ENCODE results near the gene ZNF407.
"Not testable (repeated sequence)": the region's sequence is repeated elsewhere in the genome, so short reads cannot be mapped to it uniquely, and the experiment has no call there.

ZNF407 gene

GRCh38 chr18:75076286-75076685 is 478.6 kb downstream of the ZNF407 start:
- DNase-seq: no peak

GRCh38 chr18:75081486-75081885 is 483.8 kb downstream of the ZNF407 start:
- DNase-seq: no peak

- no peak for DNase-seq
Measured at GRCh38 chr18:75083131-75083530, 485.5 kb downstream of the ZNF407 start.

GRCh38 chr18:75083761-75084160 is 486.1 kb downstream of the ZNF407 start:
- no peak for DNase-seq

- DNase-seq: not testable (repeated sequence)
Measured at GRCh38 chr18:75085676-75086075, 488.0 kb downstream of the ZNF407 start.

GRCh38 chr18:75086494-75087034 is 488.9 kb downstream of the ZNF407 start:
- no peak for DNase-seq

- DNase-seq: no peak
Measured at GRCh38 chr18:75087119-75088020, 489.7 kb downstream of the ZNF407 start.

GRCh38 chr18:75088021-75088506 is 490.4 kb downstream of the ZNF407 start:
- no peak for DNase-seq

GRCh38 chr18:75088622-75089211 is 491.0 kb downstream of the ZNF407 start:
- DNase-seq: no peak

GRCh38 chr18:75089748-75090327 is 492.2 kb downstream of the ZNF407 start:
- DNase-seq: no peak

GRCh38 chr18:75090336-75090735 is 492.7 kb downstream of the ZNF407 start:
- no peak for DNase-seq

GRCh38 chr18:75097491-75098225 is 500.0 kb downstream of the ZNF407 start:
- no peak for DNase-seq

GRCh38 chr18:75100832-75101630 is 503.4 kb downstream of the ZNF407 start:
- DNase-seq: no peak

- no peak for DNase-seq
Measured at GRCh38 chr18:75101916-75102315, 504.2 kb downstream of the ZNF407 start.

GRCh38 chr18:75104029-75104428 is 506.4 kb downstream of the ZNF407 start:
- DNase-seq: peak in 1 of 3 donors; percentile 24

GRCh38 chr18:75104483-75104882 is 506.8 kb downstream of the ZNF407 start:
- no peak for DNase-seq

- DNase-seq: no peak
Measured at GRCh38 chr18:75105551-75106254, 508.0 kb downstream of the ZNF407 start.

- no peak for DNase-seq
Measured at GRCh38 chr18:75106746-75107145, 509.1 kb downstream of the ZNF407 start.

- DNase-seq: no peak
Measured at GRCh38 chr18:75107196-75107930, 509.7 kb downstream of the ZNF407 start.

- no peak for DNase-seq
Measured at GRCh38 chr18:75107931-75108276, 510.2 kb downstream of the ZNF407 start.
